T-helper 1 cell (primary cell): Measurements from ENCODE around the gene COMMD2.
A peak's percentile ranks its signal among the peaks of the same experiment; 100 is the strongest.

Experiments
- DNase-seq, 5 donors: peaks; one replicate each; pipeline ENCODE4 v3.0.0-alpha.2; 2012 to 2020

The COMMD2 gene

DNA sequence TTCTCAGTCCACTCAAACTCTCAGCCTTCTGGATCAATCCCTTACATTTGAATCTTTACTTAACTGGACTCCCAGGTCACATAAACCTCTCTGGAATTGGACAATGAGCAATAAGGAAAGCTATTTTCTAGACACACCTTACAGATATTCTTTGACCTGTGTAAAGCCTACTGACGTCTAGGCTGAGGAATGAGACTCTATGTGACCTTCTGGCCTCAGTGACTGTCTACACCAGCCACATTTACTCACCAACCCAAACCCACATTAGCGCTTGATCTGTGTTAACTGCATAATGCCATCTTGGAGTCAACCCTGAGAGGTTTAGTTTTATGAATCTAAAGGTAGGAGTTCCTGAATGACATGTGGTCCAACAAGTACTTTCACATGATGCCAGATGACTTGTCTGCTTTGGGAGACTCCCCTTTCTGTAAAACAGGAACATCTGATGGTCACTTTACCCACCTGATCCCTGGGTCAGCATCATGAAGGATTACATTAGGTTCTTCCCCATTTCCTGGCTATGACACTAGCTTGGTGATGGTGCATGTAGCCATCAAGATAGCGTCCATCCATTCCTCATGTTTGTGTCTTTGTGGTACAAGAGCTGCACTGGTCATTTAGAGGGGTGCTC, 11.4 kb upstream of the COMMD2 start:
- DNase-seq: no peak

DNA sequence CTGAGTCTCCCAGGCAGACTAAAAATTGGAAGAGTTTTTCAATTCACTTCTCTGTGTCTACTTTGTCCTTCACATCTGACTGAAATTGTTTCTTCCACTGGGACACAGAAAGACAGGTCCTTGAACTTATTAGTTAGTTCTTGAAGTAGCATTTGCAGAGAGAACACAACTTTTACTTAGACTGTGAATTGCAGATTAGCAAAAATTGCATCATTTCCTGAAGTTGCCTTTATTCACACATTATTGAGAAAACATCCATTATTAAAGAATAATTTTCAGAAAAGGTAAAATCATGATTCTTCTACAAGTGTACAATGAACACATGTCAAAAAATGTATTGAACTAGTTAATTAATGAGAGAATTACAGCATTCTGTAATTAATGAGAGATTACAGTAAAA, 1.4 kb upstream of the COMMD2 start:
- no peak for DNase-seq

DNA sequence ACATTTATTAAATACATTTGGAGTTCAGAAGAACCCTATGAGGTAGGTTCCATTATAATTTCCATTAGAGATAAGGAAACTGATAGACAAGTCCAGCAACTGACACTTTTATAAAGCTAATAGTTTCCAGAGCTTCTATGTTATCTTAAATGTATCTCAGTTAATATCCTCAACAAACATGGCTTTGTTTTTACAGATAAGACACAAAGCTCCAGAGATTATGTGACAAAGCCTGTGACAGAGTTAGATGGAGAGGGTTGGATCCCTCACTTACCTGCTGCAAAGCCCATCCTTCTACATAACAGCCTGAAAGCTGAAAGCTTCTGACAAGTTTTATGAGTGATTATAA, 473 bp upstream of the COMMD2 start:
- DNase-seq: no peak

DNA sequence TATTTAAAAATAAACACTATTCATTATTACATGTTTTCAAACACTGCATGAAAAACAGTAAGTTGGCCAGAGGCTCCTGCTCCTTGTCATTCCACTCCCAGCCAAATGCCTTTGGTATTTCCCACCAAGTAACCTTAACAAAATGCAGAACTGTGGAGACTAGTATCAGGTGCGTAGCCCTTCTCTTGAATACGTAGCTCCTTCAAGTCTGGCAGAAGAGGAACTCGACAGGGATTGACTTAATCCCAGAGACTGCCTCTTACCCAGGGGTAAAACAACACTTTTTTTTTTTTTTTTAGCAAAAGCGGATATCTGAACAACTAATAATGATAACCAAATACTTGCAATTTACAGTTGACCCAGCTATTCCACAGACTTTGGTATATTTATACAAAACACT, 738 bp downstream of the COMMD2 start:
- no peak for DNase-seq

DNA sequence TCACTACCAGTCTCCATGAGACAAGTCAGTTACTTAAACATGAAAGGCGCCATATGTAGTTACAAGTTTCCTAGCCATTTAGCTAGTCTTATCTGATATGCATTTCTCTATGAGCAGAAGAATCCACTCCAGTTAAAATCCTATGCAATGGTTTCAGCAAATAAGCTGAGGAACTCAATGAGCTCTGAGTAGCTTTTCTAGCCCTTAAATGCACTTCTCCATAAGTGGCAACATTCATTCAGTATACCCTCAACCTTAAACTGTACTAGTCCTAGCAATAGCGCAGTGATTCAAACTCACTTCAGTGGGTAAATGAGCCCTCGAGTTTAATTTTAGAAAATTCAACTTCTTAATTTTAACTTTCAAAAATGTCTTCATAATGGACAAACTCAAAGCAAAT, 7.7 kb downstream of the COMMD2 start:
- DNase-seq: no peak

DNA sequence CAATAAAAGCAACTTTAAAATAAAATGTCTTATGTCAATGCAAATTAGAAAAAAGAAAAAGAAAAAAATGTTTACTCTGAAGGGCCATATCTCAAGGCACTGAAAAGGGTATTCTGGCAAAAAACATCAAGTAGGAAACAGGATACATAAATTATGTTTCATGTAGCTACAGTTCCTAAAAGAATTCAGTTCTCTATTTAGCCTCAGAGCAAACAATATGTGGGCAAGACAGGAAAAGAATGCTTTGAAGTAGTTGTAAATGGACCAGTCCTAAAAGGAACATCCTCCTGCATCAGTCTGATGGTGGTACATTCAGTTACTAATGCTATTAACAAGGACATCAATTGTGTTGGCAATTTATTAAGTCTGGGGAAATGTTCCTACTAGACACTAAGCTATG, 8.1 kb downstream of the COMMD2 start:
- DNase-seq: no peak

DNA sequence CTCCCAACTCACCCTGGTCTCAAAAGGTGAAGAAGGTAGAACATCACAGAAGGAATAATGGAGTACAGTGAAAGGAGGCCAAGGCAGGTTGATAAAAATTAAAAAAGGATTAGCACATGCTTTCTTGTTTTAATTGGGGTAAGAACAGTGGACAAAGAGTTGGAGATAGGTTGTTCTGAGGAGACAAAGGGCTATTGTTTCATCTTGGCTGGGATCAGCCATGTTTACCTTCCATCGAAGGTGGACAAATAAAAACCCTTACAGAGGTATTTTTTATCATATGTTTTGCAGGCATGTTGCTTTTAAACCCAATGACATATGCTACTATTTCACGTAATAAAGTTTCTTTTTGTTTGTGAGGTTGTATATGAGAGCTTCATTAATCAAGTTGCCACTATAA, 12.9 kb downstream of the COMMD2 start:
- DNase-seq: no peak

DNA sequence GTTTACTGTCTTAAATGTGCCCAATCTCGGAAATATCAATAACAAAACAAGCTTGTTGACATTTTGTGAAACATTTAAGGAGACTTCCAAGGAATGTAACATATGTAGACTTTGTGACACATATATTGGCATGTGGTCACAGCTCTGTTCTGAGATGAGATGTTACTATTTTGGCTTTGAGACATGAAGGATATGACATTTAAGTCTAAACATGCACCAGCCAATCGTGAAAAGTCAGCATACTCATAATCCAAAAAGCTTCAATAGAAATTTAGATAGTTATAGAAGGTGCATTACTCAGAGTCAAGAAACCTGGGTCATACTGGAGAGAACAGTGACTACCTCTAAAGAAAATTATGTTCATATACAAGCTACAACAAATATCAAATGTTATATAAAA, 13.4 kb downstream of the COMMD2 start:
- no peak for DNase-seq

DNA sequence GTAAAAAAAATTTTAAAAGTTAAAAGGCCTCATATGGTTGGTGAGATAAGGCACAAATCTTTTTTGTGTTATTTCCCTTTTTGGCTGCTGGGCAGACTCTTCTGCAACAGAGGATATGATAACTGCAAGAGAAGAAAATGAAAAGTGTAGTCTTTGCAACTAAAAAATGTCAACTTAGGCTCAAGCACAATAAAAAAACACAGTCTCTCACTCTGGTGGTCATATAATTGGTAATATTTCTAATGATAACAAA, 15.4 kb downstream of the COMMD2 start:
- DNase-seq: no peak

DNA sequence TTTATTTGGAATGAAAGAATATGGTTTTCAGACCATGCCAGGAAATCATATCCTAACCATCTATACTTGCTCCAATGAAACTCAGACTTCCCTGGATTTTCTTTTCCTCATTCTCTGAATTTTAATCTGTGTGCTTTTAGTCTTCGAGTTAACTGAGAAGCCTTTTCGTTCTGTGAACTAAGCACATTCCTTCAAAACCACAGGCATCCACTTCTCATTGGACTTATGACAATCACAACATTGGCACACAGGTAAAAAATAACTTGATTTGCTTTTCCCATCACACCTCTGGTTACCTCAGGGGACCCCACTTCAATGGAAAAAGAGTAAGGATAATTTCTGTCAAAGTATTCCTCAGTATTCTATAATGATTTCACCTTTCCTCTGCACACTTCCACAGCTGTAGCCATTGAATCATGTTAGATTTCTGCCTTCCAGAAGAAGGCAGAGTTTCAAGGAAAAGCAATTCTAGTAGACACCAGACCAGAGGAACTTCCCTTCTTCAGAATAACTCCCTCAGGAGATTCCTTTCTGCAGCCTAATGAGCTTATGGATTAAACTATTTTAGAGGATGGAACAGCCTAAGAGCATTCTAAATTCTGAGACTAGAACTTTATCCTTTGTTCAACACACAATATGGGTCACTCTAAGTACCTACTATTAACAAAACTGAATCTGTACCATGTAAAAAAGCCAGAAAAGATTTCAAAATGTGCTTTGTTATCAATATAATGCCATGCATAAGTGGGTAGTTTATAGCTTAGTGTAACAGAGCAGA, 15.9 kb downstream of the COMMD2 start:
- DNase-seq: no peak

DNA sequence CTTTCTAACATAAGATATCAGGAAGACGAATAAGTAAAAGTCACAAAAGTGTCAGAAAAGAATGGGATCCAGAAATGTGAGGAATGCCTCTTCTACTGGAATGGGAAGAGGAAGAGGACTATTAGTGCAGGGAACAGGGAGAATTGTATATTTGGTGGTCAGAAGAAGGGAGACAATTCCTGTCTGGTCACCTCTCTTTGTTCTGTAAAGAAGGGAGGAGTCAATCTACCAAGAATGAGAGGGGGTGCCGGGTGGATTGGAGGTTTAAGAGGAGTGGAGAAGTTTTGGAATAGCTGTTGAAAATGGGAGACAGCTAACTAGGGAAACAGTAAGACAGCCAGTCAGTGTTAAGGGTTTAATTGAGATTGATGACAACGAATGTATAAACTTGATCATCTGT, 20.1 kb downstream of the COMMD2 start:
- DNase-seq: no peak

DNA sequence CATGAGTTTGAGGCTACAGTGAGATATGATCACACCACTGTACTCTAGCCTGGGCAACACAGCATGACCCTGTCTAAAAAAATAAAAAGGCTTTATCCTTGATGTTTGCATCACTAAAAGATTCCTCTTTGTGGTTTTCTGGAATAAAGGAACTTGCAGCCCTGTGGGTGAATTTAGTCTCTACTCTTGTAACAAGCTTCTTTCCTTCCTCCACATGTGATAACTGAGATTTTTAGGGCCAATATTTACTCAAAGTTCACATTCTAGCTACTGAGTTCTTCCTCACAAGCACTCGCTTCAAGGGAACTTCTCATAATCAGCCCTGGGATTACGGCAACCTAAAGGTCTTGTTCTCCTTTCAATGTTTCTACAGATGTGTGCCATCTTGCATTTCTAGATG, 24.6 kb downstream of the COMMD2 start:
- DNase-seq: no peak

DNA sequence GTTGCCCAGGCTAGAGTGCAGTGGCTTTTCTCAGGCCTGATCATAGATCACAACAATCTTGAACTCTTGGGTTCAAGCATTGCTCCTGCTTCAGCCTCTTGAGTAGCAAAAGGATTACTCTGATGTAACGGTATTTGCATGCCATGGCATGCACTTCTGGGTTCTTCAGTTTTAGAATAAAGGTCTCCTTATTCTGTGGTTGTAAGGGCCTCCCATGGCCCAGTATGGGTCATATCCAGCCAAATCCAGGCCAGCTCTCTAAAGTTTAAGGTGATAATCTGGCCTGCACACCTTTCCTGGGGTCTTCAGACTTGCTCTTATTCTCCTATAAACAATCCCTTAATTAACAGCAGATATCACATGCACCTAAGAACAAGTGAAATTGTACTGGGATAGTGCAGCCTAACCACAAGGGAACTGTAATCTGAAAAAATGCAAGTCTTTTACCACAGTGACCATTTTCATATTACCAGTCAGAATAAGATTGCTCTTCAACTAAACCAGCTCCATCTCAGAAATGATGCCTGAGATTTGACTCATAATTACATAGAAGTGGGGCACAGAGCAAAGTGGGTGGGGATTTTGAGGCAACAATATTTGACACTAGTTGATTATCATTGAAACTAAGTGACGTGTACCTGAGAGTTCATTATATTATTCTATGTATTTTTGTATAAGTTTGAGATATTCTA, 25.4 kb downstream of the COMMD2 start:
- DNase-seq: peak in 1 of 5 donors; percentile 62

DNA sequence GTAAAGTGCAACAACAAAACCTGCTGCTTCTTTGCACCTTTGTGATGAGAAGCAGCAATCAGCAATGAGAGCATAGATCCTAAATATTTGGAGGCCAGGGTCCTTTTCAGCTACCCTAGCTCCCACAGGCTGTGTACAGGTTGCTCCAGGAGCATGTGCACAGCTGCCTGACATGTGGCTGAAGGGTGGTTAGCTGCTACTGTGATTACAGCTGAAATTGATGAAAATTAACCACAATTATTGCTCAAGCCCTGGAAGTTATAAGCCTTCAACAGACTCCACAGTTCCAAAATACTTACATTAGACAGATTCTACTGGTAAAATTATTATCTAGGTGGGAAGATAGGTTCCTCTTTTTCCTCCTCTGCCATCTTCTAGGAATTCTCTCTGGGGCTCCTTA, 28.5 kb downstream of the COMMD2 start:
- DNase-seq: no peak

DNA sequence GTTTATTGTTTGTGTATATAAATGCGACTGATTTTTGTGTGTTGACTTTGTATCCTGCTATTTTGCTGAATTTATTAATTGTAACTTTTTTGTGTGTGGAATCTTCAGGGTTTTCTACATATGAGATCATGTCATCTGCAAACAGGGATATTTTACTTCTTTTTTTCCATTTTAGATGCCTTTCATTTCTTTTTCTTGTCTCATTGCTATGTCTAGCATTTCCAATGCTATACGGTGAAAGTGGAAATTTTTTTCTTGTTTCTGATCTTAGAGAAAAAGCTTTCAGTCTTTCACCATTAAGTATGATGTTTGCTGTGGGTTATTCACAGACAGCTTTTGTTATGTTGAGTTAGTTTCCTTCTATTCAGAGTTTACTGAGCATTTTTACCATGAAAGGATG, 31.4 kb downstream of the COMMD2 start:
- DNase-seq: no peak

DNA sequence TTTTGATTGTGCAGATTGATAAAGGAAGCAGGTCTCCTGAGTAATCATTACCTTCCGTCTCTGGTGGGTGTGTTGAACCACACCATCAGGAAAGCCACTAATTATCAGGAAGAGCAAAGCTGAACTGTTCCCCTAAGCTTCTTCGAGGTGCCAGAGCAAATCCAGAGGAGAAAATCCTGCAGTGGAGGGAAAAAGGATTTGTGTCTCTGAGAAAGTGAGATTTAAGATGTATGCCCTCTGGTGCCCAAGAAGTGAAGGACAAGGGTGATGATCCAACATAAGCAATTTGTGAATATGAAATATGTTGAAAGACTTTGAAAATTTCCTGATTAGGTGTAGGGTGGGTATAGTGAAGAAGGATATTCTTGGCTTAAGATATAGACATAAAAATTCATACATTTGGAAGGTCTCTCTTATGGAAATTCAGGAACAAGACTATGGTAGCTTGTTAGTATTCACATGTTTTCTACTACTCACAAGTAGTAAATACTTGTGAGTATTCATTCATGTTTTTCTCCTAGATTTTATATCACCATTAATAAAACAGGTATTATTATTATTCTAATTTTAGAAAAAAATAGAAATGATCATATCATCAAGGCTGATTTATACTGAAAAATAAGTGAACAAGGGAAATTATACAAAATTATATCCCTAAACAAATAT, 34.8 kb downstream of the COMMD2 start:
- DNase-seq: peak in 1 of 5 donors; percentile 48

DNA sequence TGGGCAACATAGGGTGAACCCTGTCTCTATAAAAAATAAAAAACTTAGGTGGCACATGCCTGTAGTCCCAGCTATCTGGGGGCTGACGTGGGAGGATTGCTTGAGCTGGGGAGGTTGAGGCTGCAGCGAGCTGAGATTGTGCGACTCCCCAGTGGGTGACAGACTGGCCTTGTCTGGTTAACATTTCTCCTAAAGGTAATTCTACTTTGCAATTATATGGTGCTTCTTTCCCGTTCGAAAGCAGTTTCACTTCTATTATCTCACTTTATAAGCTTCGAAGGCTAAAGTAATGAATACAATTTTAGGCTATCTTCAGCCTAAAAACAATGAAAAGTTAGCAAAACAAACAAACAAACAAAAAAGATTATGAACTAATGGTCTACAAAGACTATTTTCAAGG, 35.3 kb downstream of the COMMD2 start:
- DNase-seq: no peak

DNA sequence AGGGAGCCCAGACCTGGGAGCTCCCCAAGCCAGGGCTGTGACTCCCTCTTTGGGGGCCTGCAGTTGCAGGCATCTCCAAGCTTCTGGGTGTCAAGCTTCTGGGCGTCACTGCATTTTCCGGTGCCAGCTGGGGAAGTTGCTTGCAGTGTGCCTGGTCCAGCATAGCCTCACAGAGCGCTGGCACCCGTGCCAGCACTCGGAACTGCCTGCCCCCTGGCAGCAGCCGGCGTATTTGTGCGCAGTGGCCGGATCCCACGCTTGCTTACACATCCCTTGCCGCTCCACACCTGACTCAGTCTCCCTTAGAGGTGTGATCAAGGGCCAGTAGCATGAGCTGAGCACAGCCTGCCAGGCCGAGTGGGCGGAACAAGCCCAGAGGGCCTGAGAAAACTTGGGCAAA, 37.0 kb downstream of the COMMD2 start:
- DNase-seq: no peak

DNA sequence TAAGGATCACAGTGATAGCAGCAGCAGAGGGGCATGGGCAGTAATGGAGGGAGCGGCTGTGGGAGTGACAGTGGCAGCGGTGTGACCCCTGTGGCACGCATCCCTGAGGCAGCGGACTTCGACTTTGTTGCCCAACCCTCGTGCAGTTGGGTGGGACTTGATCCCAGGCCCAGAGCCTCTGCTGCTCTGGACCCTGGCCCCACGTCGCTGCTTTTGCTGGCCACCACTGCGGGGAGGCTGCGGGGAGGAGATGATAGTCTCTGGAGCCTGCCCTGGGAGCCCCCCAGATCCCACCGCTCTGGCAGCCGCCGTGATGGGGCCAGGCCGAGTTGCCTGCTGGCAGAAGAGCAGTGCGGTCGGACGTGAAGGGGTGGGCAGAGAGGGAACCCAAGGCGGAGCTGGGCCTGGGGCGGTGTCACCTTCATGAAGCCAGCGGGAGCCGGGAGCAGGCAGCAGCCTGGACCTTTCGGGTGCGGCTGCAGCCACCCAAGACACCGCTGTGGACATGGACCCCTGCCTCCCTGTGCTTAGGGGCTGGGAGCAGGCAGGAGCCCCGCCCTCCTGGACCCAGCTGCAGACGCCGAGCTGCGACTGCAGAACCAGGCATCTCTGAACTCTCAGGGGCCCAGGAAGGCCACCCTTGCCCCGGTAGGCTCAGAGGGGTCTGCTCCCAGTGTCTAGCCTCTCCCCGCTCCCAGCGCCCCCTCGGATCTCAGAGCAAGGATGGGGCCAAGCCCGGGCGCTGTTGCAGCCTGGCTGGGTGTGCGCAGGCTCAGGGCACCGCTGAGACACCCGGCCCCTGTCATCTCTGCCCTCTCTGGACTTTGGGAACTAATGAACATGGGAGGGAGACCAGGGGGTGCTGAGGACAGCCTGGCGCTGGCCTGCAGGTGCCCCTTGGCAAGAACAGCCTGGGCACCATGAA, 38.3 kb downstream of the COMMD2 start:
- DNase-seq: peak in 1 of 5 donors; percentile 11

DNA sequence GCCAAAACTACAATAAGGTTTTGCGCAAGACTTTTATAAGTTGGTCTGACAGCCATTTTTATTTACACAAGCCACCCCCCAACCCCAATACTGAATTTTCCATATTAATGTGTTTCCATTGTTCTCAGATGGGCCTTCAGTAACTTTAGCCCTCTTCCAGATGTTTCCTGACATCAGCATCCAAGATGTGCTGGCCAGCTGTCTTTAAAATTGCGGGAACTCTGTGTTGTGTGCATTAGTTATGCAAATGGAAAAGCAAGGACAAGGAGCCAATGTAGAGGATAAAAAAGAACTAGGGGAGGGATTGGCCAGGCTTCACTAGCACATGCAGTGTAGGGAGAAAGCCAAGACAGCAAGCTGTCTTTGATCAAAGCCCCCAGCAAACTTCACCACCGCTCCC, 45.4 kb downstream of the COMMD2 start:
- DNase-seq: no peak

DNA sequence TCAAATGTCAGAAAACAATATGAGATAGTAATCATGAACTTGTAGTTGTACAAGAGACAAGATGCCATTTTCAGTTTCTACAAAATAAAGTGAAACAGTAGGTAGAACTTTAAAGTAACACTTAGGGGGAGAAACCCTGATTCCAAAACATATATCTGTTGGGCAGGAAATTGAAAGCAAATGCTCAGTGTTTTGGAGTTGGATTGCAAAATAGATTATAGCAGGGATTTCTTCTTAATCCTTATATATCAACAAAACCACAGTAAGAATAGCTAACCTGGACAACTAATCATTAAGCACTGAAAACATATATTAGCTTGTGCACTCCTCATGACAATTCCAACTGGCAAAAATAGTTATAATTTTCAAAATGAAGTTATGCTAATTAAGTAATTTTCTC, 46.9 kb downstream of the COMMD2 start:
- DNase-seq: no peak

DNA sequence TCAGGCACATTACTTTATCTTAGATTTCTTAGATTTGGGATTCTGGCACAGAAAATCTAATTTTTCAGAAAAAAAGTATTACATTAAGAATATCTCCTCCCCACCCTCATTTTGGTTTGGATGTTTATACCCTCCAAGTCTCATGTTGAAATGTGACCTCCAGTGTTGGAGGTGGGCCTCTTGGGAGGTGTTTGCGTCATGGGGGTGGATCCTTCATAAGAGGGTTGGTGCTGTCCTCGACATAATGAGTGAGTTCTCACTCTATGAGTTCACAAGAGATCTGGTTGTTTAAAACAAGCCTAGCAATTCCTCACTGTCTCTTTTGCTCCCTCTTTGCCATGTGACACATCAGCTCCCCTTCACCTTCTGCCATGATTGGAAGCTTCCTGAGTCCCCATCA, 48.8 kb downstream of the COMMD2 start:
- DNase-seq: no peak
